Stimulated activated CD4-positive, alpha-beta T cell treated with anti-CD3 and anti-CD28 coated beads, Interleukin-2, amount 100 ng/mL, for 48 hours (primary cell): ENCODE data around the gene METTL21C.

Experiments
- DNase-seq, 2 donors: peaks; one replicate each; pipeline ENCODE4 v3.0.0-alpha.2; 2020

The METTL21C gene

DNA sequence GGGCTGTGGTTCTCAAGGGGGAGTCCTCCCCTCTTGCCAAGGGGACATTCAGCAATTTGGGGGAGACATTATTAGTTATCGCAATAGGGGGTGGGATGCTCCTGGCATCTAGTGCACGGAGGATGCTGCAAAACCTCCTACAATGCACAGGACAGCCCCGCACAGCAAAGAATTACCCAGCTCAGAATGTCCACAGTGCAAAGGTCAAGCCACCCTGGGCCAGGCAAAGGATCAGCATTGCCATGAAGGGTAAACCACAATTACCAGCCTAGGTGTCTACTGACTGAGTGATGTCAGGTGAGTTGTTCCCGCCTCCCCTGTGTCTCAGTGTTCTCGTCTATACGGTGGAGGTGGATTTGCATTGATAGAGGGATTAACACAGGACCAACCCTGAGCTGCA lies 2.4 kb upstream of the METTL21C start:
- DNase-seq = no peak

DNA sequence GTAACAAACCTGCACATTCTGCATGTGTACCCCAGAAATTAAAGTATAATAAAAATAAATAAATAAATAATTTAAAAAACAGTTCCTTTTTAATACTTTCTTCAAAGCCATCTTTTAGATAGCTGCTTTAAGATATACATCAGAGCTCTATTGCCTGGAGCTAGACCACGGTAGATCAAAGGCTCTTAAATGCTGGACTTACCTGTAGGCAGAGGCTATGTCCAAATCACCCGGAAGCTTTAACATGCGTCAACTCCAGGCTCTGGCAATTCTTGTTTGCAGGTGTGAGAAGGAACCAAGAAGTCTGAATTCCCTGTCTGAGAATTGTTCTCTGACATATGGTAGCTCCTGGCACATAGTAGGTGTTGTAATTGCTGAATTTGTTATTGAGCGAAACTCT lies 1.6 kb upstream of the METTL21C start:
- DNase-seq = no peak

DNA sequence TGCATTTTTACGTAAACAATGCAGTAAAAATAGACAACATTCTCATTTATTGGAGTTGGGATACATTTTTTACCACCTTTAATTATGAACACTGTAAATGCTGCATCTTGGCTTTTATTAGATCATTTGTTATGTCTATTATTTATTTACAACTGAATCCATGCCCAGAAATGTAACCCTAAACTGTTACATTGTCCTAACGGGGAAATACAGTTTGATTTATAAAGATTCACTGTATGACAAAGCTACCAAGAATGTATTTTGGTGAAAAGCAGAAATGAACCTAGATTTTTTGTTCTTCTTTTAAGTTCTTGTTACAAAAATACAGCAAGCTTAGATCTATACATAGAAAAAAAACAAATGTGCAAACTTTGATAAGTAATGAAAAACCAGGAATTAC lies 1.1 kb downstream of the METTL21C start:
- no peak for DNase-seq

DNA sequence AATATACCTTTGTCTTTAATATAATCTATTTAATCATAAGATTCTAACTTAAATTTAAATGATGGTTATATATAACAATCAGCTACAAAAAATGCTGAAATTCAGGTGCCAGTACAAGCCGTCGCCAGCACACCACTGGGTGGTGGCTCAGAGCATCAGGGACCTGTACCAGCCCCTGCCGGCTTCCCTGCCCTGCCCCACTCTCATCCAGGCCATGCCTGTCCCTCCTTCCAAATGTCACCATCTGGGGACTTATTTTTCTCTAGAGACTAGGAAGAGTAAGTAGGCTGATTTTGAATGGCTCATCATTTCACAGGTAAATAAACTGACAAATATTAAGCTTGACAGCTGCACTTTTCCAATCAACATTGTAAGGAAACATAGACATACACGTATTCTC lies 1.6 kb downstream of the METTL21C start:
- DNase-seq = no peak

DNA sequence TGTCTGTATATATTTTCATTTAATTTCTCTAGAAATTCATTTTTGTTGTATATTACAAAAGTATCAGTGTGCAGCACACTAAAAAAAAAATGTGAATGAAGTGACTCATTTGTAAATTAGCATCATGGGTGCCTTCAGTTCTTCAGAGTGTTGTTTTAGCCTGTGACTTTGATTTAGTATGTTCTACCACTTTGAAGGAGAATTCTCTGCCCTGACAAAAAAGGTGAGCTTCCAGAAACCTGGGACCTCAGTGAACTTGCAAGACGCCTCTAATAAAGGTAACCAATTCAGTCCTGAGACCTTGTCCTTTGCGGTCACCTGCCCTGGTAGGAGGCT lies 2.4 kb downstream of the METTL21C start:
- DNase-seq = no peak

DNA sequence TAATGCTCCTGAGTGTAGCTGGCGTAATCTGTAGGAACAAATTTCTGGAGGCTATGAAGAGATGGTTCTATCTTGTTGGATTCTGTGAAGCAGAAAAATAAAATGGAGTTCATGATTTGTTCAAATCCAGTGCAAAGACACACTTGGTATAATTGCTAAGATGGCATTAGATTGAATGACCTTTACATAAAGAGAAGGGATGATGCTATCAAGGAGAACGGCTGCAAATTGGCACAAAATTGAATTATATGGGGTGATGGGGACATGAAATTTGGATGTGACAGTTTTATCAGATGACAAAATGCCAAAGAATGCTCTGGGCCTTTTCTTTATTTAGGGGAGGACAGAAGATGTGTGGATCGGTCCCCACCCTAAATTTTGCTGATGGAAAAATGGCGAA lies 4.0 kb downstream of the METTL21C start:
- DNase-seq = no peak

DNA sequence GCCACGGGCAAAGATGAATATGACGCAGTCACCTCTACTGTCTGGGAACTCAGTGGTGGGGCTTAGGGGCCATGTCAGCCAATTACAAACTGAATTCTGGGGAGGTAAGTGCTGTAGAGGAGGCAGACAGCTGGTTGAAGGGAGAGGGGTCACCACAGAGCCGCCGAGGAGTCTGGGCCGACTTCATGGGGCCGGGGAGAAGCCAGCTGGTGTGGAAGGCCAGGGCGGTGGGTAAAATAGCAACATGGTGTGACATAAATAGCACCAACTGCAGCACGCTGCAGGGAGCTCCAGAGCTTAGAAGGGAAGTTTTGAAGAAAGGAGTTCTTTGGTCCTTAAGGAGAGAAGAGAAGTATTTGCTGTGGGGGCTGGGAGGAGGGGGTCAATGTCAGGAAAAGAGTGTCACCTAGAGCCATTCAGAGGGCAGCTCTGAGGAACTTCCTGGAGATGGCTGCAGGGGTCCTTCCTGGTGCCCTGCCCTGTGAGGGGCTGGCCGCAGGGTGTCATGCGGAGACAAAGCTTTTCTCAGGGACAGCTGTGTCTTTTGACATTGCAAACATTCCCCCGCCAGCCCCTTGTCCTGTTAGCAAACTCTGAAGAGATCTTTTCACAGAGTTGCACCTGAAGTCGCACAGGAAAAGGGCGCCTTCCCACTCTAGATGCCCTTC lies 6.4 kb downstream of the METTL21C start:
- DNase-seq = no peak

DNA sequence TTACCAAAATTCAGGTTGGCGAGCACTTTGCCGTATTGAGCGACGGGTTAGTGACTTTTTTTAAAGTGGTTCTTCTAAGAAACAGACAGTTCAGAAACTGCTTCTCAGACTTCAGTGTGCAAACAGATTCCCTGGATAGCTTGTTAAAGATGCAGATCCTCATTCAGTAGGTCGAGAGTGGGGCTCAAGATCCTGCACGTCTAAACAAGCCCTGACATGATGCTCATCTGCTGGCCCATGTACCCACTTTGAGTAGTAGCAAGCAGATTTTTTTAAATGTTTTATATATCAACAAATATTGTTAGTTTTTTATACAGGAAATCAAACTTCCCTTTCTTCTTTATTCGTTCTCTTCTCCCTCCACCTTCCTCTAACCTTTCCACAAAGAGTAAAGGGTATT lies 7.3 kb downstream of the METTL21C start:
- no peak for DNase-seq

DNA sequence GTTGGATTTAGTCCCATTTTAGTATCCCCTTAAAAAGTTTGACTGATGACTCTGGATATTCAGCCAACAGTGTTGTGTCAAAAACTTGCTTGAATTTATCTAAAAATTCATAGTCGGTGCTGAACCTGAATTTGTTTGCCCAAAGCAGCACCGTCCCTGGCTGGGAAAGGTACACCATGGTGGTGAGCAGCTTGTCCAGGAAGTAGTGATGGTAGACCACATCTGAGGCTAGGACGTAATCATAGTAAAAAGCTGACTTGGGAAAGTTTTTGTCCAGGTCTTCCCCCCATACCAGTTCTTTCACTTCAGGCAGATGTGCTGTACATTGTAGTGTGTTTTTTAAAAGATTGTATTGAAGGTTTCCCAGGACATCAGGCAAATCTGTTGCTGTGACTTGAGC lies 8.8 kb downstream of the METTL21C start:
- DNase-seq = no peak

DNA sequence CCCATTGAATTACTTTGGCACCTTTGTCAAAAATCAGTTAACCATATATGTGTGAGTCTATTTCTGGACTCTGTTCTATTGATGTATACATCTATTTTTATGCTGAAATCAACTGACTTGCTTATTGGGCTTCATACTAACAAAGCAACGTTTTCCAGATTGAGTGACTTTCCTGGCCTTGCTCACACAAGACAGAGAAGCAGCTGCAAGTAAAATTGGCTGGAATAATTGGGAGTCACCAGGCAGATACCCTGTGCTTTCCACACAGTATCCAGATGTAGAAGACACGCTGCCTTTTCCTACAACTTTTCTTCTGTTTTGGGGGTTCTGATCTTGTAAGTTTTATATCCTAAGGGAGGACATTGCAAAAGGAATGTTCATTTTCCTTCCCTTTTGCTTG lies 11.2 kb downstream of the METTL21C start:
- DNase-seq = no peak

DNA sequence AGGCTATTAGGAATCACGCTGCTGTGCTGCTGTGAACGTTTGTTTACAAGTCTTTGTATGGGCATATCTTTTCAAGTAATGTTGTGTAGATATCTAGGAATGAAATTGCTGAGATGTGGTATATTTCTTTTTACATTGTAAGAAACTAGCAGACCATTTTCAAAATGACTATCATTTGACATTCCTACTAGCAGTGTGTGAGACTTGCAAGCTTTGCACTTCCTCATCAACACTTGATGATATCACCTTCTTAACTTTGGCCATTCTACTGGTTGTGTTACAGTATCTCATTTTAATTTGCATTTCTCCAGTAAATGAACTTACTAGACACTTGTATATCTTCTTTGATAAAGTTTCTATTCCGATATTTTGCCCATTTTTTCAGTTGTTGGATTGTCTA lies 12.1 kb downstream of the METTL21C start:
- no peak for DNase-seq

DNA sequence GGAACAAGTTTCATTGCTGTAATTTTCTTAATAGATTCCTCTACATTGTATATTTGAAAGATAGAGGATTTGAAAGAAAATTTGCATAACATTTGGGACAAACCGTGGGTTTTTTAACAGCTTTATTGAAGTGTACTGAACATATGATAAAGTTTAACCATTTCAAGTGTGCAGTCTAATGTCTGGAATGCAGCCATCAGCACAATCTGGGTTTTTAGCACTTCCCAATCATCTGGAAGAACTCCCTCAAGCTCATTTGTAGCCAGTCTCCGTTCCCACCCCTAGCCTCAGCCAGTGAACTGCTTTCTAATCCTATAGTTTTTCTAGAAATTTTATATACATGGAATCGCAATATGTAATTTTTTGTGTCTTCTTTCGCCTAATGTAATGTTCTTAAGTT lies 12.6 kb downstream of the METTL21C start:
- no peak for DNase-seq

DNA sequence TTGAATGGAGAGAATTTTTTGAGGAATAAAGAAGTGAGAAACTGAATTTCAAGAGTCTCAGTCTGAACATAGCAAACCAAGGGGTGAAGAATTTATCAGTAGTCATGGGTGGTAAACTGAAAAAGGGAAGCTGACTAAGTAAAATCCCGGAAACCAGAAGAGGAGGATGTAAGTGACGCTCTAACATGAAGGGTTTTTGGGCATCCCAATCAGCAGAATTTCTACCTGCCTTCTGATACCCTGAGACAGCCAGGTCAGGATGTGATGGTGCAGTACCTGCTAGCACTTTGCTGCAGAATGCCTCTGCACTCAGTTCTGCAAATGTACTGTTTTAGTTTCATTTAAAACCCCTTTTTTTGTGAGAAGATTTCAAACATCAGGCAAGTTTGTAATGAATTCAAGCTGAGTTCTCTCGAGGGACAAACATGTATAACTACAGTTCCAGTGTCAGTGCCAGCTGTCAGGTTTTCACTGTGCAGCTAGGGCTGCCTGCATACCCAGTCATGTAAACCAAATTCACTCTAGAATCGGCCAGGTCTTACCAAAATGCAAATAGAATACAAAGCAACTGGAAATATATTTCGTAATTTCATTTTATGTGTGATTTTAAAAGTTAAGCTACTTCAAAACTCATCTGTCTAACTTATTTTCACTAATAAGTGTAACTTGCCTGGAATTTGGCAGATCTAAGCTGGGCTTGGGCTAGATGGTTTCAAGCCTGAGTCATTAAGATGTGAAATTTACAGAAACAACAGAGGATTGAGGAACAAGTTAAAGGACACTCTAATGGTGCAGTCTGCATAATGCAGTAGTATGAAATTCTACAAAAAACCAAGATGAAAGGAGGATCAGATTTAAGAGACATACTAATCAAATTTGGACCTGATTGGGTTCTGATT lies 13.8 kb downstream of the METTL21C start:
- DNase-seq = no peak

DNA sequence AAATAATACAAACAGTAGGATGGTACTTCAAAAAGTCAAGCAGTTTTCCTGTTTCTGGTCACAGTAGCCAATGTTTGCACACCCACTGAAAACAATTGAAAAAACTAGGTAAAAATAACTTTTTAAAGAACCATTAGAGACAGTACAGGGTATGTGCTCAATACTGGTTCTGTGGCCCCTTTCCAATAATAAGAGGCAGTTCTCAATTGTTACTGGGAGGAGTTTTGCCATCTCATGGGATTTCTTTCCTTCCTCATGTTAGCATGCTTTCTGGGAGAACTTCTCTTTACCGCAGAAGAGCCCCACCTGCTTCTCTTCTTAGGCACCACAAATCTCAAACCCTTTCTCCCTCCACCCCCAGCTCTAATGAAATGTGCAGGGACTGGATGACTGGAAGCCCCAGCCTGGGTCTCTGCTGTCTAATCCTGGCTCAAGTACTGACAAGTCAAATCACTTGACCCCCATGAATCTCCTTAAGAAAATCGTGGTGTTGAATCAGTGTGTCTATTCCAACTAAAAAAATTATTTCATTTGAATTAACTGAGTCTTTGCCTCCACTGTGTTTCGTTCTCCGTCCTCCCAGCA lies 14.6 kb downstream of the METTL21C start:
- no peak for DNase-seq

DNA sequence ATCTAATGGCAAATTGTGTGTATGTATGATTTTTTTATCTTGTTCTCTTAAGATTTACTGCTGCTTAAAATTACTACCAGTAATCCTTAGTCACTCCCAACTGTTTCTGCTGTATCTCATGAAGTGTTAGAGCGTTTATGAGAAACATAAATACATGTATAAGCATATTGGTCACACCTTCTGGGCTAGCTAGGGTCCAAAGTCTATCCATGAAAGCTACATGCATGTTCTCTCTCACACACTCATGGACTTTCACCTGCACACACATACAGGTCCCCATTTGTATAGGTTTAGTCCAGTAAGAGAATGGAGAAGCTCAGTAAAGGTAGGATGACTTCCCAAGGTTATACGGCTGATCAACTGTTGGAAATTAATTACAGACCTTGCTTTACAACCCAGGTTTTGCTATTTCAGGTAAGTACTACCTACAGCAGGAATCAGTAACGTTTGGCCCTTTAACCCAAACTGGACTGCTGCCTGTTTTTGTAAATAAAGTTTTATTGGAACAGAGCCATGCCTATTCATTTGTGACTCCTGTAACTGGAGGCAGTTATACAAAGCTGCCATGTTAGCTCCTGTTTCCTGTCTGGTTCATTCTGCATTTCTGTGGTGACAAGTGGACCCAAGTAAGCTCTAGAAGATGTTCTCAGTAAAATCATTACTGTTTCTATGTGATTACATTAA lies 15.3 kb downstream of the METTL21C start:
- DNase-seq = no peak

DNA sequence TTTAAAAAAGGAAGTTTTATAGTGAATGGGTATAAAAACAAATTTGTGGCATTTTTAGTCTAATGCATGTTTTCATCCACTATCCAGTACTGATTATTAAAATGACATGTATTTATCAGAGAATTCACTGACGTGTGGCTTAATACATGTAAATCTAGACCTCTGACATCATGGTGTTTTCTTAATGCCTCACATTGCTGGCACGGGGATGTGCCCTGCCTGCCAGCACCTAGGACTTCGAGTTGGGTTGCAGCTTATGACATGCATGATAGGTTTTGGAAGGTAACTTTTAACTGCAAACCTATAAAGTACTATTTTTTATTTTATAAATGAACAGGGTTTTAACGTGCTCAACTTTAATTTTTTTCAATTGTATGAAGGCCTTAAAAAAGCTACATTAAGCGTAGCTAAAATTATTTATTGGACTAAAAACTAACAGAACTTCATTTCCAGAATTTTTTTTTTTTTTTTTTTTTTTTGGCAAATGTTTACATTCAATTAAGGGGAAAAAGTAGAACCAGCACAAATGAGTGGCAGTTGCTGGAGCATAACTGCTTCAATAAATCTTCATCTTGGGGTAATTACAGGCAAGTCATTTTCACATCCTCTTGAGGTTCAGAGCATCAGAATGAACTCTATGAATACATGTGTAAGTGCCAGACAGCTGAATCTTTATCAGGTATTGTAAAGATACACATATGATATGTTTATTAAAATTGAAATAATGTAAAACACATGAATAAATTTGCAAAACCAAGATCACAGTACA lies 16.3 kb downstream of the METTL21C start:
- DNase-seq = no peak

DNA sequence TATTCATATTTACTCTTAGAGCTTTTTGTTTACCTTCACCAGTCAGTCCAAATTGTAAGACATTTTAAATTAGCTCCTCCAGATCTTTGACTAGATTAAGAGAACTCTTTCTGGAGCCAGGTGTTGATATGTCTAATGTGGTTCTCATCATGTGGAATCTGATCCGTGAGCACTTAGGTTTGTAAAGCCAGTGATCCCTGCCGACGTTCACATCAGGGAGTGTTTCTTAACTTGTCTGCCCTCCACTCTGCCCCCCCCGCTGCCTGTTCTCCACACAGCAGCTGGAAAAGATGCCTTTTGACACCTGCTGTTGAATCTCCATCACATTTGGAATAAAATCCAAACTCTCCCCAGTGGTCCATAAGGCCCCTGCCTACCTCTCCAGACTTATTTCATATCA lies 17.7 kb downstream of the METTL21C start:
- no peak for DNase-seq

DNA sequence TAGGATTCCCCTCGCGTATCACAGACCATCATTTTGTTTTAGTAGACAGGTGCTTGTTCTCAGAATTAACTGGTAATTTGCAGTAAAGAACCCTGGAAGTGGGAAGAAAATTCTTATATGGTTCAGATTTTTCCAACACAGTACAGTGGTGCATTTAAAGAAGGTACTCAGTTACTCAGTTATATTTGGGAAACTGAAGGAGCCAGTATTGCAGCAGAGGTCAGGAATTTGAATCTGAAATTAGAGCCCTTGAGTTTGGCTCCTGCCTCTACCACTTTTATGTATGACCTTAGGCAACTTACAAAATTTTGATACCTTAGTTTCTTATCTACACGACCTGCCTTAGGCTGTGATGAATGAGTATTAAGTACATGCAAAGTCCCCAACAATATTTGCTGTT lies 19.7 kb downstream of the METTL21C start:
- DNase-seq = no peak

DNA sequence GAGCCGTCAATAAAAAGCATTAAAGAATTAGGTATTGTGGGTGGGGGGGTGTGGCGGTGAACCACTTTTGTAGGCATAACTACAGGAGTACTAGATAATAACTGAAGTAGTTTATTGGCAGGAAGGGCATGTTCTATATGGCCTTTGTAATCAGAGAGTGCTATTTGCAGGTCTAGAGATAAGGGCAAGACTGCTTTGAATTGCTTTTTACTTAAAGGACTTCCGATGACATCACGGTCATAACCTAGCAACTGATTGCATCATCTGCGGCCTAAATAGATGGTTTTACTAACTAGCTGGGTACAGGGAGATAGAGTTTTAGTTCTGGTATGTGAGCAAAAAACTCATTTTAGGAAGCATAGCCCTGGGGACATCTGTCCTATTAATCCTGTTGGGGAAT lies 24.7 kb downstream of the METTL21C start:
- no peak for DNase-seq

DNA sequence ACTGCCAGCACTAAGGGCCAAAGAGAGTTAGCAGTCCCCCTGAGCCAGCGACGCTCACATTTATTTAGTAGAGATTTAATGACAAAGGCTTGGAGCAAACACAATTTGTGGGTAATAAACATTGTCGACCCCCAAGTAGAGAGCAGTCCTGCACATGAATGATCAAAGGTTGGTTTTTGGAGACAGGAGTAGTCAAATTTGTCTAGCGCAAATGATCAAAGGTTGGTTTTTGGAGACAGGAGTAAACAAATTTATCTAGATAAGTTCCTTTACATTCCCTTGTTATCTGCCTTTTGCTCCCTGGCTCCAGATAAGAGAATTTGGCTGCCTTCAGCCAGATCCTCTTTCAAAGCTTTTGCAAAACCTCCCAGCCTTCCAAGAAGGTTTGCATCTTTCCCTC lies 26.9 kb downstream of the METTL21C start:
- DNase-seq = no peak

DNA sequence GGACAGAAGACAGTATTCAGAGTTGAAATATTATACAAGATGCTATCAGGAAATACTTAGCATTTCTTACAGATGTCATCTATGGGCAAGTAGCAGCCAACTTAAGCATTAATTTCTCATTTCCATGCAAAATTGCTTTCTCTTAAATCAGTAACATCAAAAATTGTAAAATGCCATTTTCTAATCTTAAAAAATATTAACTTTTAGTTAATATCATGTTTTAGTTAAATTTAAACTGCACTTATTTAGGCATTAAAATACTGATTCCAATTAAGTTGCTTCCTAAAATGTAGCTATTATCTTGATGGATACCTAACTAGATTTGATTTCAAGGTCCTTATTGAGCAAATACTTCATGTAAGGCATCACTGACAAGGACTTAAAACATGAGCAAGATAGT lies 27.8 kb downstream of the METTL21C start:
- DNase-seq = no peak

DNA sequence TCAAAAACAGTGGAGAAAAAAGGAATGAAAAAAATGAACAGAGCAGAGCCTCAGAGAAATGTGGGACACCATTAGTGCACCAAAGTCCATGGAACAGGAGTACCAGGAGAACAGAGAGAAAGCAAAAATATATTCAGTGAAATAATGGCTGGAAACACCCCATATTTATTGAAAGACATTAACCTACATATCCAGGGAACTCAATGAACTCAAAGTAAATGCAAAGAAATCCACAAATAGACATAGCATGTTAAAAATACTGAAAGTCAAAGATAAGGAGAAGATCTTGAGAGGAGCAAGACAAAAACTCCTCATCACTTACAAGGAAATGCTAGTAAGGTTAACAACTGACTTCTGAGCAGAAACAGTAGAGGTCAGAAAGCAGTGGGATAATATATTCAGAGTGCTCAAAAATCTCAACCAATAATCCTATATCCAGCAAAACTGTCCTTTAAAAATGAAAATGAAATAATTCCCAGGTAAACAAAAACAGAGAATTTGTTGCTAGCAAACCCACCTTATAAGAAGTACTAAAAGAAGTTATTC lies 35.6 kb downstream of the METTL21C start:
- no peak for DNase-seq

DNA sequence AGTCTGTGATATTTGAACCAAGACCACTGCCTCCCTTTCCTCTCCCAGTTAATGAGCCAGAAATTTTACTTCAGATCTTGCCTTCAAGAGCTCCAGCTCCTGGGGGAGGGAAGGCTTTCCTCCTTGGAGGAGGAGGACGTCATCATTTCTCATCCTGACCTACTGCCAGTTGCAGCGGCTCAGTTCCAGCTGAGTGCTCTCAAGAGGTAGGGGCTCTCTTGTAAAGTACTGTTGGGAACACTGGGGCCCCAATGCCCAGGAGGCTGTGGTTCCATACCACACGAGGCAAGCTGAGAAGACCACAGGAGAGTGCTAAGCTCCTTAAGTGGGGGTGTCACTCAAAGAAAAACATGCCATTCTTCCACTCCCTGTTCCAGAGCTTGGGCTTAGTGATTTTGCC lies 36.2 kb downstream of the METTL21C start:
- DNase-seq = no peak
